ENCODE data around the gene PROK1. TPM values are rescaled to one million over a fixed set of nuclear protein-coding genes. Genes with fewer than 3 reads are reported as not detected.
A peak's percentile ranks its signal among the peaks of the same experiment; 100 is the strongest.

Gene PROK1
- polyA plus RNA-seq, 1 donor (not counting 4 experiments of a cell fraction or from before 2014, with no cell fraction given) = not detected

DNA sequence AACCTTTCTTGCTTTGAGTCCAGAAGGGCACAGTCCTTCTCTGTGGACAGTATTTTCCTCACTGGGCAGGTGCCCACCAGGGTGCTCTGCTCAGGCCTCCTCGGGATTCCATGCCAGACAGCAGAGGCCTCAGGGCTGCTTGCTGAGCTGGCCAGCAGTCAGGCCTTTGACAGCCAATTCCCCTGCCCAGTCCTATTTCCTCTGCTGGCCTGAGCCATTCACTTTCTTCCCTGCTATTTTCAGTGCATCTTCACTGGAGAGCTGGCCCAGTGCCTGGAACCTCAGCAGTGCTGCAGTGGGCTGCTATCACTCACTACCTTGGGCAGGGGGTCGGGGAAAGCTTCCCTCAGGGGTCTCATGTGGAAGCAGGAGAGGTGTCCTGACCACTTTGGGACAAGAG lies 34.8 kb downstream of the PROK1 start:
- H3K9me1 ChIP-seq (ENCODE audit: control insufficient read depth, extremely low read depth, insufficient read depth, low read length) = no peaks in the 10 kb centered on the region
- H3K4me2 ChIP-seq (ENCODE audit: control insufficient read depth, extremely low read depth, insufficient read depth, low read depth, low read length) = no peak overlapping the region
- no peaks in the 10 kb centered on the region for H4K20me1 ChIP-seq (ENCODE audit: control insufficient read depth, extremely low read depth, insufficient read depth, low read length)
- no peaks in the 10 kb centered on the region for H3K79me2 ChIP-seq (ENCODE audit: control insufficient read depth, insufficient read depth, low read length)
- no peaks in the 10 kb centered on the region for H3K9me3 ChIP-seq (ENCODE audit: control insufficient read depth, low read depth, low read length)
- peaks cover 5% of the 10 kb centered on the region for H3K27me3 ChIP-seq (ENCODE audit: control insufficient read depth, extremely low read depth, insufficient read depth, low read length)
- no peak overlapping the region for H3K27ac ChIP-seq (ENCODE audit: control insufficient read depth, insufficient read depth, low read length)
- no peak overlapping the region for H3K9ac ChIP-seq (ENCODE audit: control insufficient read depth, extremely low read depth, insufficient read depth, low read length)
- no peak for DNase-seq (ENCODE audit: low read depth, low spot score)
- no peaks in the 10 kb centered on the region for H3K36me3 ChIP-seq (ENCODE audit: control insufficient read depth in 2 of 2, extremely low read depth in 1 of 2, insufficient read depth in 2 of 2, low read length in 2 of 2)
- dilution Hi-C loops (cut with MboI; ENCODE audit: extremely low pct_ligation_motif_present, low sequenced_read_pairs) = no loop called here
- H3K4me3 ChIP-seq (ENCODE audit: control insufficient read depth in 2 of 3, extremely low read depth in 1 of 3, insufficient read depth in 2 of 3, low read depth in 1 of 3, low read length in 3 of 3) = no peak overlapping the region
- no peak overlapping the region for H2AFZ ChIP-seq (ENCODE audit: control insufficient read depth, low read length)
- FAIRE-seq = no peak
- TF ChIP-seq, protein P1, sequence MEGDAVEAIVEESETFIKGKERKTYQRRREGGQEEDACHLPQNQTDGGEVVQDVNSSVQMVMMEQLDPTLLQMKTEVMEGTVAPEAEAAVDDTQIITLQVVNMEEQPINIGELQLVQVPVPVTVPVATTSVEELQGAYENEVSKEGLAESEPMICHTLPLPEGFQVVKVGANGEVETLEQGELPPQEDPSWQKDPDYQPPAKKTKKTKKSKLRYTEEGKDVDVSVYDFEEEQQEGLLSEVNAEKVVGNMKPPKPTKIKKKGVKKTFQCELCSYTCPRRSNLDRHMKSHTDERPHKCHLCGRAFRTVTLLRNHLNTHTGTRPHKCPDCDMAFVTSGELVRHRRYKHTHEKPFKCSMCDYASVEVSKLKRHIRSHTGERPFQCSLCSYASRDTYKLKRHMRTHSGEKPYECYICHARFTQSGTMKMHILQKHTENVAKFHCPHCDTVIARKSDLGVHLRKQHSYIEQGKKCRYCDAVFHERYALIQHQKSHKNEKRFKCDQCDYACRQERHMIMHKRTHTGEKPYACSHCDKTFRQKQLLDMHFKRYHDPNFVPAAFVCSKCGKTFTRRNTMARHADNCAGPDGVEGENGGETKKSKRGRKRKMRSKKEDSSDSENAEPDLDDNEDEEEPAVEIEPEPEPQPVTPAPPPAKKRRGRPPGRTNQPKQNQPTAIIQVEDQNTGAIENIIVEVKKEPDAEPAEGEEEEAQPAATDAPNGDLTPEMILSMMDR (optimal IDR thresholded peaks at IDR 0.05 in 1 of 3, IDR thresholded peaks at IDR 0.05 in 1 of 3, conservative IDR thresholded peaks at IDR 0.05 in 1 of 3; ENCODE audit: extremely low read depth in 1 of 3, insufficient read depth in 2 of 3, low read length in 3 of 3) = no peak
- no peak for TF ChIP-seq EZH2 (IDR thresholded peaks at IDR 0.05; ENCODE audit: low read length)
- peaks cover 12% of the 10 kb centered on the region for H3K4me1 ChIP-seq (ENCODE audit: control insufficient read depth, extremely low read depth, insufficient read depth, low read length)

GRCh38 chr1:110487726-110488125 lies 36.8 kb downstream of the PROK1 start:
- dilution Hi-C loops (cut with MboI; ENCODE audit: extremely low pct_ligation_motif_present, low sequenced_read_pairs) = no loop called here
- peak overlapping the region; percentile 28 for H3K9ac ChIP-seq (ENCODE audit: control insufficient read depth, extremely low read depth, insufficient read depth, low read length)
- no peaks in the 10 kb centered on the region for H3K79me2 ChIP-seq (ENCODE audit: control insufficient read depth, insufficient read depth, low read length)
- H4K20me1 ChIP-seq (ENCODE audit: control insufficient read depth, extremely low read depth, insufficient read depth, low read length) = no peaks in the 10 kb centered on the region
- H2AFZ ChIP-seq (ENCODE audit: control insufficient read depth, low read length) = peak overlapping the region; percentile 60
- H3K4me2 ChIP-seq (ENCODE audit: control insufficient read depth, extremely low read depth, insufficient read depth, low read depth, low read length) = peak overlapping the region; percentile 45
- peaks cover 5% of the 10 kb centered on the region for H3K27me3 ChIP-seq (ENCODE audit: control insufficient read depth, extremely low read depth, insufficient read depth, low read length)
- no peaks in the 10 kb centered on the region for H3K36me3 ChIP-seq (ENCODE audit: control insufficient read depth in 2 of 2, extremely low read depth in 1 of 2, insufficient read depth in 2 of 2, low read length in 2 of 2)
- no peaks in the 10 kb centered on the region for H3K9me3 ChIP-seq (ENCODE audit: control insufficient read depth, low read depth, low read length)
- no peak overlapping the region for H3K4me3 ChIP-seq (ENCODE audit: control insufficient read depth in 2 of 3, extremely low read depth in 1 of 3, insufficient read depth in 2 of 3, low read depth in 1 of 3, low read length in 3 of 3)
- H3K27ac ChIP-seq (ENCODE audit: control insufficient read depth, insufficient read depth, low read length) = peak overlapping the region; percentile 20
- peaks cover 12% of the 10 kb centered on the region for H3K4me1 ChIP-seq (ENCODE audit: control insufficient read depth, extremely low read depth, insufficient read depth, low read length)
- FAIRE-seq (no peak), DNase-seq (ENCODE audit: low read depth, low spot score) (no peak)
- TF ChIP-seq, protein P1 (optimal IDR thresholded peaks at IDR 0.05 in 1 of 3, IDR thresholded peaks at IDR 0.05 in 1 of 3, conservative IDR thresholded peaks at IDR 0.05 in 1 of 3; ENCODE audit: extremely low read depth in 1 of 3, insufficient read depth in 2 of 3, low read length in 3 of 3) = no peak
- TF ChIP-seq EZH2 (IDR thresholded peaks at IDR 0.05; ENCODE audit: low read length) = no peak
- H3K9me1 ChIP-seq (ENCODE audit: control insufficient read depth, extremely low read depth, insufficient read depth, low read length) = no peaks in the 10 kb centered on the region

Measured in keratinocyte (primary cell).